Hindlimb muscle (tissue), 1 donor: Measurements from ENCODE around the gene POMGNT1. TPM values are rescaled to one million over a fixed set of nuclear protein-coding genes. Genes with fewer than 3 reads are reported as not detected.

Source experiments
- DNase-seq: peaks from one replicate; pipeline ENCODE4 v3.0.0-alpha.2; 2013
- polyA plus RNA-seq: library from polyadenylated mRNA; unstranded; fragments of 120-200 nt; gene quantifications from one replicate; pipeline ENCODE4 v1.2.1, GENCODE V29; 2013; ENCODE audit not compliant: insufficient read length

Gene POMGNT1
- polyA plus RNA-seq, 1 donor = 47.4 TPM

DNA sequence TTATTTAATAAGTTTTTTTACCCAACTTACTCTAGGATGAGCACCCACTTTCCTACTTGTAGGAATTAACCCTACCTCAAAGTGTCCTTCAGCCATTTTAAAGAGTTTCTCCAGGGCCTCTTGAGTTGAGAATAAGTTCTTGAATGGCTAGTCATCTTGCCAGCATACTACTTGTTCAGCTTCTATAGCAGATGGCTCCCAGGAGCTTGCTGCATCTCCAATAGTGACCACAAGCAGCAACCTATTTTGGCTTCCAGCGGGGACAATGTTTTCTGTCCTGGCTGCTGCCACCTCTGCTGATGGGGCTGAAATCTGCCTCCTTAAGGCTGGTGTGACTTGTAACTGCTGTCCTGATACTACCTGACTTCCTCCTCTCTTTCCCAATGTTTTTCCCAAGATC, 45.0 kb downstream of the POMGNT1 start:
- DNase-seq = no peak

GRCh38 chr1:46152016-46152415, 46.2 kb downstream of the POMGNT1 start:
- no peak for DNase-seq

GRCh38 chr1:46150085-46150484, 48.1 kb downstream of the POMGNT1 start:
- DNase-seq = no peak

DNA sequence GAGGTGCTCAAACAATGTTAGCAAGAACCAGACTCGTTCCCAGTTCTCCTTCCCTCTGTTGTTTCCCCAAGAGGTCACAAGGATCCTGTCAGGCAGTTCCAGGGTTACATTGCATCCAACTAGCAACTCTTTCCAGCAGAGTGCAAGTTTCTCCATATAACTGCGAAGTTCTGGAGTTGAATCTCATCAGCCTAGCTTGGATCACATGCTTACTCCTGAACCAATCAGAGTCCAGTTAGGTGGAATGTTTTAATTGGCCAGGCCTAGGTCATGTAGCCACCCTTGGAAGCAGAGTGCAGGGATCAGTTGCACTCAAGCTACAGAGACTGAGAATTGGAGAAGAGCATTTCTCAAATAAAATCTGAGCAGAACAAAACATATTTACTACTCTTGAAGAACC, 49.9 kb downstream of the POMGNT1 start:
- DNase-seq = no peak

Other genes with a start within 250 kb of the POMGNT1 start
- gene PIK3R3, start 65.8 kb downstream of the POMGNT1 start, polyA plus RNA-seq = 12.8 TPM
- gene TSPAN1, start 23.3 kb downstream of the POMGNT1 start, polyA plus RNA-seq = not detected
- gene P3R3URF, start 21.9 kb downstream of the POMGNT1 start, polyA plus RNA-seq = not detected
- gene LURAP1, start 4.9 kb upstream of the POMGNT1 start, polyA plus RNA-seq = 0.88 TPM
- 6.7 TPM for gene RAD54L, start 49.3 kb upstream of the POMGNT1 start, polyA plus RNA-seq
- 63.3 TPM for gene LRRC41, start 105.2 kb upstream of the POMGNT1 start, polyA plus RNA-seq
- 242 TPM for gene UQCRH, start 105.3 kb upstream of the POMGNT1 start, polyA plus RNA-seq
- gene NSUN4, start 142.4 kb upstream of the POMGNT1 start, polyA plus RNA-seq = 16.3 TPM
- gene FAAH, start 195.9 kb upstream of the POMGNT1 start, polyA plus RNA-seq = 26.5 TPM